HepG2 (cell line): ENCODE measurements around the gene SLC28A1. TPM values are rescaled to one million over a fixed set of nuclear protein-coding genes. Genes with fewer than 3 reads are reported as not detected.
A peak's percentile ranks its signal among the peaks of the same experiment; 100 is the strongest.

Experiments used
- AKAP8 ChIP-seq: sonication (generic); formaldehyde crosslinking; IDR thresholded peaks from 2 replicates; pipeline ENCODE4 v1.5.1; 2020; ENCODE audit warnings: mild to moderate bottlenecking, missing genetic modification reagents
- GFI1 ChIP-seq: sonication (generic); formaldehyde crosslinking; IDR thresholded peaks from 2 replicates; pipeline ENCODE4 v1.5.0; 2020; ENCODE audit warnings: missing genetic modification reagents, mild to moderate bottlenecking, borderline replicate concordance
- KMT2B ChIP-seq: IDR thresholded peaks from 2 replicates; pipeline ENCODE4 v1.6.1; 2016; ENCODE audit warnings: missing genetic modification reagents, missing compliant biosample characterization
- PAX8 ChIP-seq: sonication (generic); formaldehyde crosslinking; IDR thresholded peaks from 2 replicates; pipeline ENCODE4 v1.8.0; 2022; ENCODE audit warnings: mild to moderate bottlenecking, missing genetic modification reagents, borderline replicate concordance
- RBM39 ChIP-seq: fragments of 200-400 bp; formaldehyde crosslinking; IDR thresholded peaks from one replicate; pipeline ENCODE4 v1.6.1; 2018; ENCODE audit warnings: antibody characterized with exemption, mild to moderate bottlenecking, low read depth, low read length; ENCODE audit not compliant: poor library complexity, severe bottlenecking
- TMF1 ChIP-seq: sonication (generic); formaldehyde crosslinking; IDR thresholded peaks from 2 replicates; pipeline ENCODE4 v1.8.1; 2022; ENCODE audit warnings: low read depth, missing genetic modification reagents
- ZC3H13 ChIP-seq: sonication (generic); formaldehyde crosslinking; IDR thresholded peaks from 2 replicates; pipeline ENCODE4 v1.8.1; 2023; ENCODE audit warnings: mild to moderate bottlenecking, missing genetic modification reagents, moderate library complexity
- ZNF232 ChIP-seq: sonication (generic); formaldehyde crosslinking; IDR thresholded peaks from 2 replicates; pipeline ENCODE4 v1.4.0; 2020; ENCODE audit warnings: missing genetic modification reagents, borderline replicate concordance
- ZNF30 ChIP-seq: sonication (generic); formaldehyde crosslinking; IDR thresholded peaks from 2 replicates; pipeline ENCODE4 v1.5.0; 2020; ENCODE audit warnings: mild to moderate bottlenecking, missing genetic modification reagents
- ZNF33A ChIP-seq: sonication (generic); formaldehyde crosslinking; IDR thresholded peaks from 2 replicates; pipeline ENCODE4 v1.5.1; 2020; ENCODE audit warnings: missing genetic modification reagents, mild to moderate bottlenecking, moderate library complexity, borderline replicate concordance
- ZNF451 ChIP-seq: sonication (generic); formaldehyde crosslinking; IDR thresholded peaks from 2 replicates; pipeline ENCODE4 v1.5.0; 2020; ENCODE audit warnings: mild to moderate bottlenecking, missing genetic modification reagents
- ZNF607 ChIP-seq: sonication (generic); formaldehyde crosslinking; IDR thresholded peaks from 2 replicates; pipeline ENCODE4 v1.5.1; 2020; ENCODE audit warnings: missing genetic modification reagents, mild to moderate bottlenecking, borderline replicate concordance
- ZNF670 ChIP-seq: sonication (generic); formaldehyde crosslinking; IDR thresholded peaks from 2 replicates; pipeline ENCODE4 v1.8.0; 2022; ENCODE audit warnings: mild to moderate bottlenecking, missing genetic modification reagents, borderline replicate concordance
- ZNF781 ChIP-seq: sonication (generic); formaldehyde crosslinking; IDR thresholded peaks from 2 replicates; pipeline ENCODE4 v1.5.1; 2020; ENCODE audit warnings: borderline replicate concordance, mild to moderate bottlenecking, missing genetic modification reagents; ENCODE audit errors: not compliant biosample characterization
- polyA plus RNA-seq, 8 experiments: library from polyadenylated mRNA; depleted of rRNA in 3 of 8; stranded (reverse) in 7 of 8; unstranded in 1 of 8; fragments of >200 nt; fragmentation: Illumina TruSeq in 4 of 8; extraction: Trizol in 4 of 8; gene quantifications; 2 replicates each; pipeline versions ENCODE4 v1.2.1 to v1.2.3, GENCODE V29; 2011 to 2016; ENCODE audit warnings: low read depth in 4 of 8, missing spikeins in 1 of 8, mixed read lengths in 1 of 8; ENCODE audit not compliant: insufficient read depth in 1 of 8
- total RNA-seq, 5 experiments: library from RNA; depleted of rRNA; stranded (reverse); fragments of >200 nt; fragmentation: Illumina TruSeq; extraction: Trizol; gene quantifications; 2 replicates each; pipeline ENCODE4 v1.2.3, GENCODE V29; 2016; ENCODE audit warnings: low read depth in 1 of 5
- TF ChIP-seq, protein P1 (sequence below): sonication (generic); formaldehyde crosslinking; IDR thresholded peaks from 2 replicates; pipeline ENCODE4 v1.9.0; 2021; ENCODE audit warnings: missing genetic modification reagents, borderline replicate concordance
- TF ChIP-seq, protein P2 (sequence below), 2 experiments: sonication (generic) in 1 of 2; formaldehyde crosslinking in 1 of 2; IDR thresholded peaks; 2 replicates each; pipeline versions ENCODE4 v1.6.1 to v1.9.0; 2014 to 2022; ENCODE audit warnings: antibody characterized with exemption in 1 of 2, borderline replicate concordance in 1 of 2, inconsistent platforms in 1 of 2, low read depth in 1 of 2, missing genetic modification reagents in 1 of 2
- TF ChIP-seq, protein P3 (sequence below): sonication (generic); formaldehyde crosslinking; IDR thresholded peaks from 2 replicates; pipeline ENCODE4 v1.4.0; 2020; ENCODE audit warnings: missing genetic modification reagents
- TF ChIP-seq, protein P4 (sequence below): IDR thresholded peaks from 2 replicates; pipeline ENCODE4 v1.6.1; 2016; ENCODE audit warnings: low read depth, control low read depth

The SLC28A1 gene
- total and polyA plus RNA-seq, 2 of the 13 experiments (the other 11 are each of a cell fraction or from before 2014, with no cell fraction given) = 0.31 to 5.8 TPM

DNA sequence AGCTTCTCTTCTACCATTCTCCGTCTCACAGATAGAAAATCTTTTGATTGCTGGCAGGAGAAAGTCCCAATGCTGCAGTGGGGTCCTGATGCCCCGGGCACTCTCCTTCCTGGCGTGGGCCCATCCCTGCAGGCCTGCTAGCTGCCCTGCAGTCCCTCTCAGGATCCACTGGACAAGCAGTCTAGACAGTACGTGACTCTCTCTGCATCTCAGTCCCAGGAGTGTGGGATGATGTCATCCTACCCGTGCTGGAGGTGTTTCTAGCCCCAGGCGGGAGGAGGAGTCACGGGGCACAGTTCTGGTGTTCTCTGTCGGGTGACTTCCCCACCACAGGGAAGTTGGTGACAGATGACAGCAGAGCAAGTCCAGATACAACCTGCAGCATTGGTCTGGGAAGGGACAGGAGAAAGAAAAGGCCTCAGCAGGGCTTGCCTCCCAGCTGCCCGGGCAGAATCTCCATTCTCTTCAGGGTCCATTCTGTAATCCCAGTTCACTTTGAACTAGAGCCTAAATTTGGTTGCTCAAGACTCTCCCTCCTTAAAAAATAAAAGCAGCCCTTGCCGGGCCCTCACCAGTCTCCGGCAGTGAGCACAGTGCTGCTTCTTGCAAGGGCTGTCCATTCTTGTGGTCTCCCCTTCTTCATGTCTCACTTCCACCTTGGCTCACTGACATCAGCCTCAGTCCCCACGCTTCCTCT is 30.6 kb downstream of the SLC28A1 start (continued):
- TF ChIP-seq, protein P1, sequence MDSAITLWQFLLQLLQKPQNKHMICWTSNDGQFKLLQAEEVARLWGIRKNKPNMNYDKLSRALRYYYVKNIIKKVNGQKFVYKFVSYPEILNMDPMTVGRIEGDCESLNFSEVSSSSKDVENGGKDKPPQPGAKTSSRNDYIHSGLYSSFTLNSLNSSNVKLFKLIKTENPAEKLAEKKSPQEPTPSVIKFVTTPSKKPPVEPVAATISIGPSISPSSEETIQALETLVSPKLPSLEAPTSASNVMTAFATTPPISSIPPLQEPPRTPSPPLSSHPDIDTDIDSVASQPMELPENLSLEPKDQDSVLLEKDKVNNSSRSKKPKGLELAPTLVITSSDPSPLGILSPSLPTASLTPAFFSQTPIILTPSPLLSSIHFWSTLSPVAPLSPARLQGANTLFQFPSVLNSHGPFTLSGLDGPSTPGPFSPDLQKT = no peak
- TF ChIP-seq KMT2B (CRISPR knock-in tag) = peak; percentile 49; the same call in 1 of the 2 replicates
- TF ChIP-seq ZNF607 (CRISPR knock-in tag) = 0 out of 2 replicates have a peak, but pooled peaks have one; percentile 69
- TF ChIP-seq, protein P2, sequence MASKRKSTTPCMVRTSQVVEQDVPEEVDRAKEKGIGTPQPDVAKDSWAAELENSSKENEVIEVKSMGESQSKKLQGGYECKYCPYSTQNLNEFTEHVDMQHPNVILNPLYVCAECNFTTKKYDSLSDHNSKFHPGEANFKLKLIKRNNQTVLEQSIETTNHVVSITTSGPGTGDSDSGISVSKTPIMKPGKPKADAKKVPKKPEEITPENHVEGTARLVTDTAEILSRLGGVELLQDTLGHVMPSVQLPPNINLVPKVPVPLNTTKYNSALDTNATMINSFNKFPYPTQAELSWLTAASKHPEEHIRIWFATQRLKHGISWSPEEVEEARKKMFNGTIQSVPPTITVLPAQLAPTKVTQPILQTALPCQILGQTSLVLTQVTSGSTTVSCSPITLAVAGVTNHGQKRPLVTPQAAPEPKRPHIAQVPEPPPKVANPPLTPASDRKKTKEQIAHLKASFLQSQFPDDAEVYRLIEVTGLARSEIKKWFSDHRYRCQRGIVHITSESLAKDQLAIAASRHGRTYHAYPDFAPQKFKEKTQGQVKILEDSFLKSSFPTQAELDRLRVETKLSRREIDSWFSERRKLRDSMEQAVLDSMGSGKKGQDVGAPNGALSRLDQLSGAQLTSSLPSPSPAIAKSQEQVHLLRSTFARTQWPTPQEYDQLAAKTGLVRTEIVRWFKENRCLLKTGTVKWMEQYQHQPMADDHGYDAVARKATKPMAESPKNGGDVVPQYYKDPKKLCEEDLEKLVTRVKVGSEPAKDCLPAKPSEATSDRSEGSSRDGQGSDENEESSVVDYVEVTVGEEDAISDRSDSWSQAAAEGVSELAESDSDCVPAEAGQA (IDR thresholded peaks at IDR 0.05; ENCODE audit: low read depth) = no peak
- TF ChIP-seq, protein P2 (CRISPR knock-in tag; IDR thresholded peaks at IDR 0.05; ENCODE audit: borderline replicate concordance) = no peak
- TF ChIP-seq ZNF670 (CRISPR knock-in tag) = no peak
- TF ChIP-seq, protein P3, sequence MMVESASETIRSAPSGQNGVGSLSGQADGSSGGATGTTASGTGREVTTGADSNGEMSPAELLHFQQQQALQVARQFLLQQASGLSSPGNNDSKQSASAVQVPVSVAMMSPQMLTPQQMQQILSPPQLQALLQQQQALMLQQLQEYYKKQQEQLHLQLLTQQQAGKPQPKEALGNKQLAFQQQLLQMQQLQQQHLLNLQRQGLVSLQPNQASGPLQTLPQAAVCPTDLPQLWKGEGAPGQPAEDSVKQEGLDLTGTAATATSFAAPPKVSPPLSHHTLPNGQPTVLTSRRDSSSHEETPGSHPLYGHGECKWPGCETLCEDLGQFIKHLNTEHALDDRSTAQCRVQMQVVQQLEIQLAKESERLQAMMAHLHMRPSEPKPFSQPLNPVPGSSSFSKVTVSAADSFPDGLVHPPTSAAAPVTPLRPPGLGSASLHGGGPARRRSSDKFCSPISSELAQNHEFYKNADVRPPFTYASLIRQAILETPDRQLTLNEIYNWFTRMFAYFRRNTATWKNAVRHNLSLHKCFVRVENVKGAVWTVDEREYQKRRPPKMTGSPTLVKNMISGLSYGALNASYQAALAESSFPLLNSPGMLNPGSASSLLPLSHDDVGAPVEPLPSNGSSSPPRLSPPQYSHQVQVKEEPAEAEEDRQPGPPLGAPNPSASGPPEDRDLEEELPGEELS = peak; percentile 49; the same call in 1 of the 2 replicates
- TF ChIP-seq, protein P4, sequence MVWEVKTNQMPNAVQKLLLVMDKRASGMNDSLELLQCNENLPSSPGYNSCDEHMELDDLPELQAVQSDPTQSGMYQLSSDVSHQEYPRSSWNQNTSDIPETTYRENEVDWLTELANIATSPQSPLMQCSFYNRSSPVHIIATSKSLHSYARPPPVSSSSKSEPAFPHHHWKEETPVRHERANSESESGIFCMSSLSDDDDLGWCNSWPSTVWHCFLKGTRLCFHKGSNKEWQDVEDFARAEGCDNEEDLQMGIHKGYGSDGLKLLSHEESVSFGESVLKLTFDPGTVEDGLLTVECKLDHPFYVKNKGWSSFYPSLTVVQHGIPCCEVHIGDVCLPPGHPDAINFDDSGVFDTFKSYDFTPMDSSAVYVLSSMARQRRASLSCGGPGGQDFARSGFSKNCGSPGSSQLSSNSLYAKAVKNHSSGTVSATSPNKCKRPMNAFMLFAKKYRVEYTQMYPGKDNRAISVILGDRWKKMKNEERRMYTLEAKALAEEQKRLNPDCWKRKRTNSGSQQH = no peak
- TF ChIP-seq ZC3H13 (CRISPR knock-in tag) = 0 out of 2 replicates have a peak, but pooled peaks have one; percentile 52
- TF ChIP-seq ZNF30 = no peak
- TF ChIP-seq PAX8 (CRISPR knock-in tag) = no peak
- no peak for TF ChIP-seq RBM39
- no peak for TF ChIP-seq TMF1 (CRISPR knock-in tag)
- TF ChIP-seq ZNF451 (CRISPR knock-in tag) = no peak
- TF ChIP-seq ZNF781 (CRISPR knock-in tag) = no peak
- TF ChIP-seq ZNF232 (CRISPR knock-in tag) = no peak
- no peak for TF ChIP-seq GFI1 (CRISPR knock-in tag)
- no peak for TF ChIP-seq ZNF33A (CRISPR knock-in tag)
- TF ChIP-seq AKAP8 (CRISPR knock-in tag) = no peak
